ENCODE results near the gene PPP6R2. TPM values are rescaled to one million over a fixed set of nuclear protein-coding genes. Genes with fewer than 3 reads are reported as not detected.
A peak's percentile ranks its signal among the peaks of the same experiment; 100 is the strongest.

The PPP6R2 gene
- total and polyA plus RNA-seq, 2 donors (not counting 3 experiments of a cell fraction or from before 2014, with no cell fraction given): 38.6 to 54.6 TPM

DNA sequence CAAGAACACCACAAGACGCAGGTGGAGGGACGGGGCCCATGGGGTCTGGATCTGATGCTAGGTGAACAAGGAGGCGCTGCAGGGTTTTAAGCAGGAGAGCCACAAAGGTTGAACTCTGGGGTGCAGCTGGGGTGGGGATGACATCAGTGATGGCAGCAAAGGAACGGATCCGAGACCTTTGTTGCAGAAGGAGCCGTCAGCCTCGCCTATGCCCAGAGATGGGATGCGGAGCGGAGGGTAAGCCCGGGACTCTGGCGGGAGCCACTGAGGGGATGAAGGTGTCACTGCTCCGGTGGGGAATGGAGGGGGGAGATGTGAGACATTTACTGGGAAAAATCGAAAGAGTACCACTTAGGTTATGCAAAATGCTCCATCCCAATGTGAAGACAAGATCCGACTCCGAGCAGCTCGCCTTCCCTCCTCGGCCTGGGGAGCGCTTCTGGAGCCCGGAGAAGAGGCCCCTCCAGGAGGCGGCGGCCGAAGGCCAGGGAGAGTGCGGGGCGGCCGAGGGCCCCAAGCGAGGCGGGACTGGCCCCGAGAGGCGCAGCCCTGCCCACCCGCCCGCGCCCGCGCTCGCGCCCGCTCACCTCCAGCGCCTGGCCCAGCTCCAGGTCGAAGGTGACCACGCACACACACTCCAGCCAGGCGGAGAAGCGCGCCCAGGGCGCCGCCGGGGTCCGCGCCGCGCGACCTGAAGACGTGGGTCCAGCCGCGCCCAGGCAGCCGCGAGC lies 16.7 kb upstream of the PPP6R2 start:
- intact Hi-C loops (cut with micrococcal nuclease): loop anchor here (1.0 to 2.0 kb wide), 4 partner anchors 16 to 56 kb away; partner anchors contain the start of genes MAPK11 and PPP6R2
- DNase-seq (ENCODE audit: low read depth, low spot score) (no peak), FAIRE-seq (no peak)
- Histone ChIP-seq H3K4me1 (ENCODE audit: control insufficient read depth, extremely low read depth, insufficient read depth, low read length) (peaks cover 9% of the 10 kb centered on the region), H3K9ac (replicated peaks; ENCODE audit: extremely low read depth, insufficient read depth, low read length) (no peak overlapping the region), H2AFZ (ENCODE audit: low read depth, low read length) (peak overlapping the region; percentile 94), H3K27ac (ENCODE audit: insufficient read depth, low read depth, low read length) (no peak overlapping the region), H4K20me1 (replicated peaks; ENCODE audit: control insufficient read depth, extremely low read depth, insufficient read depth, low read length) (no peaks in the 10 kb centered on the region), H3K4me2 (ENCODE audit: insufficient read depth, low read length) (peak overlapping the region; percentile 81), H3K9me3 (replicated peaks; ENCODE audit: control insufficient read depth, insufficient read depth, low read length) (no peaks in the 10 kb centered on the region), H3K79me2 (ENCODE audit: control insufficient read depth, insufficient read depth, low read length) (no peaks in the 10 kb centered on the region), H3K36me3 (ENCODE audit: control insufficient read depth in 2 of 2, extremely low read depth in 1 of 2, insufficient read depth in 2 of 2, low read length in 2 of 2) (no peaks in the 10 kb centered on the region), H3K9me1 (replicated peaks; ENCODE audit: control insufficient read depth, extremely low read depth, insufficient read depth, low read length) (no peaks in the 10 kb centered on the region), H3K4me3 (replicated peaks in 1 of 3; ENCODE audit: insufficient read depth in 1 of 3, low read depth in 1 of 3, low read length in 3 of 3) (peak overlapping the region; percentile 14 to 56 (median 51)), H3K27me3 (ENCODE audit: control insufficient read depth in 2 of 2, insufficient read depth in 2 of 2, low read length in 2 of 2) (no peaks in the 10 kb centered on the region)
- no TSS peak for BruUV-seq (replicated peaks)
- CTCF ChIA-PET: interaction anchor here (0.7 to 5.6 kb wide), 10 partner anchors 15 to 75 kb away, joined by 3 to 36 read pairs (median 7); partner anchors contain the start of genes HDAC10 and PLXNB2
- dilution Hi-C loops (cut with MboI; ENCODE audit: extremely low pct_ligation_motif_present, low sequenced_read_pairs): no loop called here
- TF ChIP-seq, protein P1, sequence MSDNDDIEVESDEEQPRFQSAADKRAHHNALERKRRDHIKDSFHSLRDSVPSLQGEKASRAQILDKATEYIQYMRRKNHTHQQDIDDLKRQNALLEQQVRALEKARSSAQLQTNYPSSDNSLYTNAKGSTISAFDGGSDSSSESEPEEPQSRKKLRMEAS (IDR thresholded peaks at IDR 0.05; ENCODE audit: insufficient read depth, insufficient read length): no peak
- TF ChIP-seq POLR2A (IDR thresholded peaks at IDR 0.05; ENCODE audit: low read depth, low read length): no peak
- TF ChIP-seq MYC (IDR thresholded peaks at IDR 0.05; ENCODE audit: low read depth, low read length): no peak
- no peak for TF ChIP-seq POLR2AphosphoS5 (IDR thresholded peaks at IDR 0.05; ENCODE audit: insufficient read depth, low read depth, low read length)
- TF ChIP-seq FOS (IDR thresholded peaks at IDR 0.05; ENCODE audit: borderline replicate concordance, insufficient read depth, low read length): no peak
- no peak for TF ChIP-seq EZH2 (IDR thresholded peaks at IDR 0.05; ENCODE audit: borderline replicate concordance, low read depth, low read length, severe bottlenecking)
- no peak for TF ChIP-seq GATA2 (IDR thresholded peaks at IDR 0.05; ENCODE audit: insufficient read depth, insufficient read length, low read depth, low read length)
- TF ChIP-seq, protein P2, sequence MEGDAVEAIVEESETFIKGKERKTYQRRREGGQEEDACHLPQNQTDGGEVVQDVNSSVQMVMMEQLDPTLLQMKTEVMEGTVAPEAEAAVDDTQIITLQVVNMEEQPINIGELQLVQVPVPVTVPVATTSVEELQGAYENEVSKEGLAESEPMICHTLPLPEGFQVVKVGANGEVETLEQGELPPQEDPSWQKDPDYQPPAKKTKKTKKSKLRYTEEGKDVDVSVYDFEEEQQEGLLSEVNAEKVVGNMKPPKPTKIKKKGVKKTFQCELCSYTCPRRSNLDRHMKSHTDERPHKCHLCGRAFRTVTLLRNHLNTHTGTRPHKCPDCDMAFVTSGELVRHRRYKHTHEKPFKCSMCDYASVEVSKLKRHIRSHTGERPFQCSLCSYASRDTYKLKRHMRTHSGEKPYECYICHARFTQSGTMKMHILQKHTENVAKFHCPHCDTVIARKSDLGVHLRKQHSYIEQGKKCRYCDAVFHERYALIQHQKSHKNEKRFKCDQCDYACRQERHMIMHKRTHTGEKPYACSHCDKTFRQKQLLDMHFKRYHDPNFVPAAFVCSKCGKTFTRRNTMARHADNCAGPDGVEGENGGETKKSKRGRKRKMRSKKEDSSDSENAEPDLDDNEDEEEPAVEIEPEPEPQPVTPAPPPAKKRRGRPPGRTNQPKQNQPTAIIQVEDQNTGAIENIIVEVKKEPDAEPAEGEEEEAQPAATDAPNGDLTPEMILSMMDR (IDR thresholded peaks at IDR 0.05; ENCODE audit: extremely low read depth in 1 of 2, insufficient read depth in 1 of 2, low read depth in 1 of 2, low read length in 2 of 2): no peak
- no peak for TF ChIP-seq JUN (IDR thresholded peaks at IDR 0.05; ENCODE audit: borderline replicate concordance, insufficient read depth, insufficient read length, low read depth)
- POLR2A ChIA-PET: no interaction called here
